ENCODE results near the gene LPGAT1.

Gene LPGAT1

DNA sequence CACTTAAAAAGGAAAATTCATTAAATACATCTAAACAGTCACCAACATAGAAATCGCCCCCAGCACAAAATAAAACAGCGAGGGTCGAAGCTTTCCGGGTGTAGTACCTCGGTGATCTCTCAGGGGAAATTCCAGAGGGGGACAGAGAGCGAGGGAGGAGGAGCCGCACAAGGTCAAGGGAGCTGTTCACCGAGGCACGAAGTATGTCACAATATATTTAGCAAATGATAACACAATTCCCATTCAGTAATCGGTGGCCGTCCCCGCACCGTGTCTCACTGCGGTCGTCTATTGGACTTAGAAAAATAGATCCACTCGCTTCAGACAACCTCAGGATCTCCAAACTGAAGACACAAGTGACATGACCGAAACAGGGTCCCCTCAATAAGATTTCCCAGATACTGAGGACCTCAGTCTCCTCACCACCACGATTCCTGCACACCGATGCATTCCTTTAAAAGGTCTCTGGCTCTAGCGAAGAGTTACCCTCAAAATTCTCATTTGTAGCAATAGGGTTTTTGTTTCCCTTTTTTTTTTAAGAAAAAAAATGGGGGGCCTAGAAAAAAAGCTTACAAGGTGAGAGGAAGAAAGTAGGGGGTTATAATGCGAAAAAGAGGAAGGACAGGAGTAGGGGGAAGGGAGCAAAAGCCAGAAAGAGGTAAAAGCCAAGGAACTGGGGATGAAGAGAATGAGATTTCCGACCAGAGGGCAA, 1.1 kb downstream of the LPGAT1 start:
- no peak for DNase-seq (ENCODE audit: extremely low read depth in 1 of 2, low read depth in 1 of 2)

DNA sequence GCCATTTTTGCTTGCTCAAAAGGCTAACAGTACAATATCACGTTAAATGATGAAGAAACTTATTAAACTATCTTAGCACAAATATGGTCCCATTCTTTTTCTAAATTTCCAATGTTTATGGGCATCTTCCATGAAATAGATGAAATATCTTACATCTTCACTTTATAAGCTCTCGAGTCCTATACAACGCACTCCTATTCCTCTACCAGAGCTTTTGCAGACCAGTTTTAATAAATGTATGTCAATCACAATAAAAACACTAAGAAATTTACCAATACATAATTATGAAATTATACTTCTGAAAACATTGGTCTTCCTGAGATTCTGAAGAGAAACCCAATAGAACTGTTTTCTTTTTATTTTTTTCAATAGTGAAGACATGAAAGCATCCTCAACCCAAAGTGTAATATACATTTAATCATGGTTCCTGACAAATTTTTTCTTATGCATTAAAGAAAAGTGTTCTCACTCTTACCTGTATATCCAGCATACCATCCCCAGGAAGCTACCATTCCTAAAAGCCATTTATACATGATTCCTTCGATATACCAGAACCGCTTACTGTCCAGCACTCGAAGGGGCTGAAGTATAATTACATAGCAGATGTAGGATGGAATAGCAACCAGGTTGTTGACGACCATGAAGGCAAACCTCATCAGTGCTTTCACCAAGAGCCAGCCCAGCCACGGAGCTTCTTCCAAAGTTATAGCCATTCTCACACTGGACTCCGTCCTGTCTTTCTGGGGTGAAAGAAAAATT, 1.8 kb downstream of the LPGAT1 start:
- no peak for DNase-seq (ENCODE audit: extremely low read depth in 1 of 2, low read depth in 1 of 2)

DNA sequence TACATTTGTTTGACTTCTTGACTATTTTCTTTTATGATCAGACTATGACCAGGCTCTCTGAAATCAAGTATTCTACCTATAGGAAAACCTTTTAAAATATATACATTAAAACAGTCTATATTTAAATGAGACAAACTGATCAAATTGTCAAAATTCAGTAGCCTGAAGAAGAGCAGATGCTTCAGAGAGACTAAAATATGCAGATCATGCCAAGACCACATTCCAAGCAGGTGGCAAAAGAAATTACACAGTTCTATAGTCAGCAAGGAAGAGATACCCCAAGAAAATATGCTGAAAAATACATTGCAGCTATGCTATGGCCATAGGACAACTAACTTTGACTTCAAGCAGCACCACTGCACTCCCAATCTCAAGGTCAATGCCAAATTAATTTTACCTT, 3.5 kb downstream of the LPGAT1 start:
- no peak for DNase-seq (ENCODE audit: extremely low read depth in 1 of 2, low read depth in 1 of 2)

DNA sequence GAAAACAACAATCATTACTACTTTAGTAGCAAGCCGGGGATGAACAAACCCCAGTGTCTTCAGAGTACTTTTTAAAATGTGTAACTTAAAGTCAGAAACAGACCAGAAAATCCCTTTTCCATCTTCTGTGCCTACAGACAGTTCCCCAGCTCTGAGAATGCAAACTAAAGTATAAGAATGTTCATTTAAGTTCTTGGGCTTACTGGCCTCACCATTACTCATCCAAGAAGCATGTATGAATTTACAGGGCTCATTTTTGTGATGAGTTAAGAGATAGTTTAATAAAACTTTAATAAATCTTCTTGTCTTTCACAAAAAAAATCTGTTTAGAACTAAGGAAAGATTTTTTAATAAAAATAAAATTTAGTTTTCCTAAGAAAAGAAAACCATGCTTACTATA, 4.6 kb downstream of the LPGAT1 start:
- no peak for DNase-seq (ENCODE audit: extremely low read depth in 1 of 2, low read depth in 1 of 2)

DNA sequence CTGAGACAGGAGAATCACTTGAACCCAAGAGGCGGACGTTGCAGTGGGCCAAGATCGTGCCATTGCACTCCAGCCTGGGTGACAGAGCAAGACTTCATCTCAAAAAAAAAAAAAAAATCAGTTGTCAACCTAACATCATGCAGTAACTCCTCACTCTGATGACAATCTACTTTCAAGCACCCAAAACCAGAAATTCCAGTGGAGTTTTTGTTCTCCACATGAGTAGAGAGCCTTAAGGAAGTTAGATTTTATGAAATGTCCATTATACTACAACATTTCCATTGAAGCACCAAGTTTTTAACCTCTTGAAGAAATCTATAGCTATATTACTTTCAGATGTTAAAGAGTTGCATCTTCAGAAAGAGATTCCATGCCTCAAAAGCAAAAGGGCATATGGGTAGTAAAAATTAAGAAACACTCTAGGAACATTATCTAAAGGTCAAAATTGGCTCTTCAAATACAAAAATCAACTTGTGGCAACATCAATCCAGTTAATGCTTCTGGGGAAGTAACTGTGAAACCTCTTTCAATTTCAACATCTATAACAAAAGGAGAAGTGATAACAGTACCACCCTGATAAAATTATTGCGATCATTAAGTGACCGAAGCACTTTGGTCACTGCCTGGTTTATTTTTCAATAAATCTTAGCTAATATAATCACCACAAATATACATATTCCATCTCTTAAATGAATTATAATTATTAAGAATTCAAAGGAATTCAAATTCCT, 7.7 kb downstream of the LPGAT1 start:
- no peak for DNase-seq (ENCODE audit: extremely low read depth in 1 of 2, low read depth in 1 of 2)

DNA sequence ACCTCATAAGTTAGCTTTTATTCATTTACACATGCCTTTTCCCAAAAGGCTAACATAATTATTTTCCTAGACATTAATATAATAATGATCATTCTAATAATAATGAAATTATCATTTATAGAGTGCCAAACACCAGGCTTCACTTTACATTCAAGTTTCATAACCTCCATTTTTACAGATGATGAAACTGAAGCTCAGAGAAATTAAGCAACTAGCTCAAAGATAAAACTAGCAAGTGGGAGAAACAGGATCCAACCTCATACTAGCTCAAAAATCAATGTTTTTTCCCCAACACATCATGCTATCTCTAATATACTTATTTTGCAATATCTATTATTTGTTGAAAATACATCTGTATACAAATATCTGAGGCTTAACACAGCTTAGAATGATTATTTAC, 14.0 kb downstream of the LPGAT1 start:
- no peak for DNase-seq (ENCODE audit: extremely low read depth in 1 of 2, low read depth in 1 of 2)

DNA sequence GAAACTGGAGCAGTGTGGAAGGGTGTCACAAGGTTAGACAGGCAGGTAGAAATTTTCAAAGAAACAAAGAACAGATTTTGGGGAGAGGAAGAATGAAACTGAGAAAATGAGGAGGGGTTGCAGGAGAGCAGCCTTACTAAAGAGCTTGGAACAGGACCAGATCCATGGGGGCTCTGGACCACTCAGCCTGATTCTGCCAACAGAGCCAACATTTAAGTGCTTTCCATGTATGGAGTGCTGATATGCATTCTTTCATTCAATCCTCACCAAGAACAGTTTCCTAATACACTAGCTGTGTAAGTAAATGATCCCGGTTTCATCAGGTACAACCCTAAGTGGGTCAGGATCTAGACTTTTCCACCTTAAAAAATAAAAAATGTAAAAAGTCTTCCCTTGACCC, 16.2 kb downstream of the LPGAT1 start:
- no peak for DNase-seq (ENCODE audit: extremely low read depth in 1 of 2, low read depth in 1 of 2)

DNA sequence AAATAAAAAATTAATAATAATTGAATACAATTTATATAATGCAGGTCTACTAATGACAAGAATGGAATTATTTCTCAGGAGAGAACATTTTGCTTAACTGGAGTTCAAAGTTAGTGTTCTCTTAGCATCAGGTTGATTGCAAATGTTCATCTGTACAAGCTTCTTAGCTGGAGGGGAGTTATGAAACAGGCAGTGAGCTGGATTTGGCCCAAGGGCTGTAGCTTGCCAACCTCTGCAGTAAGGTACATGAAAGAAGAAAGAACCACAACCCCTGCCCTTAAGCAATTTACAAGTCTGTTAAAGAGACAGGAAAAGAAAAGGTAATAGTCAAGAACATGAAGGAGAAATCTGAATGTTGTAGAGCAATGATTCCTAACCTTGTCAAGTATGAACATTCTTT, 17.0 kb downstream of the LPGAT1 start:
- no peak for DNase-seq (ENCODE audit: extremely low read depth in 1 of 2, low read depth in 1 of 2)

DNA sequence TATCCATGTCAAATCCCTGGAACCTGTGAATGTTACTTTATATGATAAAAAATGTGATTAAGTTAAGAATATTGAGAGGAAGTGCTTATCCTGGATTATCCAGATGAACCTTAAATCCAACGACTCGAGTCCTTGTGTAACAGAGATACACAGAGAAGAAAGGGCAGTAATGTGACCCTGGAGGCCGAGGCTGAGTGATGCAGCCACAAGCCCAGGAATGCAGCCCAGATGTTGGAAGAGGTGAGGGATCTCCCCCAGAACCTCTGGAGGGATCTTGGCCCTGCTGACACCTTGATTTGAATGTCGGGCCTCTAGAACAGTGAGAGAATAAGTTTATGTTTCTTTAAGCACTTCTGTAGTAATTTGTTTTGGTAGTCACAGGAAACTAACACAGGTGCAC, 18.0 kb downstream of the LPGAT1 start:
- no peak for DNase-seq (ENCODE audit: extremely low read depth in 1 of 2, low read depth in 1 of 2)

DNA sequence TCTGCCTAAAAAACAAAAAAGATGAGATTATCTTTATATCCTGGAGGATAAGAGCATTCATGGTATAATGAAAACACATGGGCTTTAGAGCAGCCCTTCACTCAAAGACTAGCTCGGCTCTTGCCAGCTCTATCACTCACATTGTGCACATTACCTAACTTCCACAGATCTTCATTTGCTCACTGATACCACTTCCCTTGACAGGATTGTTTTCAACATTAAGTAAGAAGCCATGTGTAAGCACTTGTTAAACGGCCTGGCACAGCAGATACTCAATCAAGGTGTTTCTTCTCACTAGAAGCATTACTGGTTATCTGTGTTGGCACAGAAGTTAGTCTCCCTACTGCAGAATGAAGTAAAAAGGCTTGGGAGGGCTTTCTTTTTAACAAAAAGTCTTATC, 18.7 kb downstream of the LPGAT1 start:
- no peak for DNase-seq (ENCODE audit: extremely low read depth in 1 of 2, low read depth in 1 of 2)

DNA sequence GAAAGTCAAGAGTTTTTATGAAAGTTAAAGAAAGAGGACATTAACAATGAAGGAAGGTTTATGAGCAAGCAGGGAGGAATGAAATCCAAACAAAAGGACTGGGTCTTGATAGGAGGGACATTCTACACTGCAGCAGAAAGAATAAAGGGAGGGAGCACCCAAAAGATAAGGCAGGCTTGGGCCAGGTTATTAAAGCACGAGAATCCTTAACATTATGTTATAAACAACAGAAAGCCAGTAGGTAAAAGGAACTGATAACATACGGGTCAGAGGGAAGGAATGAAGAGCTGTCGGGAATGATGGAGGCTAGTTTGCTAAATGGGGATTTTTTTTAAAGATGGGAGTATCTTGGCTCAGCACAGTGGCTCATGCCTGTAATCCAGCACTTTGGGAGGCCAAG, 19.4 kb downstream of the LPGAT1 start:
- no peak for DNase-seq (ENCODE audit: extremely low read depth in 1 of 2, low read depth in 1 of 2)

DNA sequence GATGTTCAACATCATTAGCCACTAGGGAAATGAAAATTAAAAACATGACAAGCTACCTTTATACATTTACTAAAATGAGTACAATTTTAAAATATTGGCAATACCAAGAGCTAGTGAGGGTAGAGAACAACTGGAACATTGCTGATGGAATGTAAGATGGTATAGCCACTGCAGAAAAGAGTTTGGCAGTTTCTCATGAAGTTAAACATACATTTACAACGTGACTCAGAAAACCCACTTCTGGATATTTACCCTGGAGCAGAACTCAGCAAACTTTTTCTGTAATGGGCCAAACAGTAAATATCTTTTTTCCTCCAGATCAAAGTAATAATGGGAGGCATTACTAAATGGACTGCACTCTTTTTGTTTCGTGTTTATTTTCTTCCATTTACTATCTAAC, 22.1 kb downstream of the LPGAT1 start:
- DNase-seq (ENCODE audit: extremely low read depth in 1 of 2, low read depth in 1 of 2), result no peak

DNA sequence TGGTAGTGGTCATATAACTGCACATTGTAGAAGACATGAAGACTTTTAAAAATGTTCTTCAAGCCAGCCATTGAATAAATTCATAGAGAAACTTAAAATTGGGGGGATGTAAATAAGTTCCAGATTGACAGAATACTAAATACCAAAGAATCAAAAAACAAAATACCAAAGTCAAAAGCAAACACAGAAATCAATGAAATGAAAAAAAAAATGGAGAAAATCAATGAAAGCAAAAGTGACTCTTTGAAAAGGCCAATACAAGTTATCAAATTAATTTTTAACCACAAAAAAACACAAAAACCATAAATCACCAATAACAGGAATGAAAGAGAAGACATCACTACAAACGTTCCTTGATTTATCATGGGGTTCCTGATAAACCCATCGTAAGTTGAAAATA, 25.6 kb downstream of the LPGAT1 start:
- DNase-seq (ENCODE audit: extremely low read depth in 1 of 2, low read depth in 1 of 2), result no peak

DNA sequence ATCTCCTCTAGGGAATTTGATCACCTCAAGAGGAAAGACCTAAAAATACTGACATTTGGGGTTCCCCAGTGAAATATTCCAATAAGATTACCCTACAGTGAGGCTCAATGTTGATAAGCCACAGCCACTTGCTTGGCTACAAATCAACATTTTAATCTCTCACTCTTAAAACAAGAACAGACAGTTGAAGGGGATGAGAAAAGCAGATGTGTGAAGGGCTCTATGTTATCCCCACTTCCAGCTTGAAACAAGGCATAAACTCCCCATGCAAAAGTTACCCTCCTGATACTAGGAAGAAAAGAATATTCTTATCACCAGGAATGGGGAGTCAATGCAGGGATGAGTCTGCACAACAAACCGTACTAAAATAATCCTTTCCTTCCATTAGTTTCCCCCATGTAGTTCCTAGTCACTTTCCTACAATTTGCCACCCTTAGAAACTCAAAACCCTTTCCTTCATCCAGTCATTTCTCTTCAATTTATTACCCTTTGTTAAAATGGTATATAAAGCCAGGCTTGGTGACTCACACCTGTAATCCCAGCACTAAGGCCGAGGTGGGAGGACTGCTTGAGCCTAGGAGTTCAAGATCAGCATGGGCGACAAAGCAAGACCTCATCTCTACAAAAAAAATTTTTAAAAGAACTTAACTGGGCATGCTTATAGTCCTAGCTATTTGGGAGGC, 29.5 kb downstream of the LPGAT1 start:
- no peak for DNase-seq (ENCODE audit: extremely low read depth in 1 of 2, low read depth in 1 of 2)

DNA sequence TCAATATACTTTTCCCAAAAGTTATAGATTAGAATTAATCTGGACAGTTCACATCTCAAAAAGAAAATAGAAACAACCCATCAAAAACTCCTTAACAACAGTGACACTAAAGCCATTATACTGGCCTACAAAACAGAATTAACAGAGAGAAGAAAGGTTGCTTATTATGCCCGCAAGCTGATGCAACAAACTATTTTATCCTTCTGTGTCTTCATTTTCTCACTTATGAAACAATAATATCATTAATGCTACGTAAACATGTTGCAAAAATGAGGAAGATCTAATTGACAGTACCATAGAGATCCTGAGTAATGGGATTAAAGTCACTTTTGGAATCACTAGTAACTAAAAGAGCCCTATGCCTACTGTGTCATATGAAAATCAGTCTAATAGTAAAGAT, 32.6 kb downstream of the LPGAT1 start:
- no peak for DNase-seq (ENCODE audit: extremely low read depth in 1 of 2, low read depth in 1 of 2)

DNA sequence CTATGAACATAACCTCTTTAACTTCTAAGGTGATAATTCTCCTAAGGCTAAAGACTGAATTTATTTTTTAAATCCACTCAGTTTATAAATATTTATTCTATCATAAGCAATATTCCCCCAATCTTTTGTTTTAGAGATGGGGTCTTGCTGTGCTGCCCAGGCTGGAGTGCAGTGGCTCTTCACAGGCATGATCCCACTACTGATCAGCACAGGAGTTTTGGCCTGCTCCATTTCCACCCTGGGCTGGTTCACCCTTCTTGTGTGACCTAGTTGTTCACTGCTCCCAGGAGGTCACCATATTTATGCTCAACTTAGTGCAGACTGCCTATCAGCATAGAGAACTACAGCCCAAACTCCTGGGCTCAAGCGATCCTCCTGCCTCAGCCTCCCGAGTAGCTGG, 38.6 kb downstream of the LPGAT1 start:
- DNase-seq (ENCODE audit: extremely low read depth in 1 of 2, low read depth in 1 of 2), result no peak

DNA sequence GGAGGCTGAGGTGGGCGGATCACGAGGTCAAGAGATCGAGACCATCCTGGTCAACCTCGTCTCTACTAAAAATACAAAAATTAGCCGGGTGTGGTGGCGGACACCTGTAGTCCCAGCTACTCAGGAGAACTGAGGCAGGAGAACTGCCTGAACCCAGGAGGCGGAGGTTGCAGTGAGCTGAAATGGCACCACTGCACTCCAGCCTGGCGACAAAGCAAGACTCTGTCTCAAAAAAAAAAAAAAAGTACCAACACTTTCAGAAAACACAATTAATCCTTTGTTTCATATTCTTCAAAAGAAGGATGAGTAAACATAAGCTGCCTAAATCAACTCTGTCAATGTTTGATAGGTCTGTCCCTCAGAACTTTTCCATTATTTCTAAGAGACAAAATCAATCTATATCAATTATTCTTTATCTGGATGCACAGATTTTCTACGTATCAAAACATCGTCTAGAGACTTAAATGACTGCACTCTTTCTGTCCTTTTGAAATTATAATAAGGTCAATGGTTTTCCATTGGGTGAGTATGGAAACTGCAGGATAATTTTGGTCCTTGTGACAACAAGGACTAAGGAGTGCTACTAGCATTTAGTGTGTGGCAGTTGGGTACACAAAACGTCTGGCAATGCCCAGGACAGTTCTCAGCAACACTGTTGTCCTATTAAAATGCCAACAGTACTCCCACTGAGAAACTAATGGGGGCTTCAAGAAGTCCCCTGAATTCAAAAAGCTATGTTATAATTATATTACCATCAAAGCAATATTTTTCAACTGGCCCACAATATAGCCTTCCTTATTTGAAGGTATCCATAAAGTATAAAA, 40.7 kb downstream of the LPGAT1 start:
- no peak for DNase-seq (ENCODE audit: extremely low read depth in 1 of 2, low read depth in 1 of 2)

DNA sequence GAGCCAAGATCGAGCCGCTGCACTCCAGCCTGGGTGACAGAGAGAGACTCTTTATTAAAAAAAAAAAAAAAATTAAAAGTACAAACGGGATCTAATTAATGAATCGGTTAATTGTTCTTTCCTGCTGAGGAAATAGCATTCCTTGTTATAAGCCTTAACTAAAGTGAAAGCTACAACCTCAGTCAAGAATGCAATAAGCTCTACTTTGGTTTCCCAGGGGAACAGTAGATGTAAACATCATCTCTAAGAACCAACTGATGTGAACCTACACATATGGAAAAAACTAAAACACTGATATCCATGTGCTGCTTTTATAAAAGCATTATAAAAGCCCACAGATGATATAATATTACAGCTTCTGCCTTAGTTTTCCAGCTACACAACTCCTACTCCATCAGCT, 41.9 kb downstream of the LPGAT1 start:
- DNase-seq (ENCODE audit: extremely low read depth in 1 of 2, low read depth in 1 of 2), result no peak

DNA sequence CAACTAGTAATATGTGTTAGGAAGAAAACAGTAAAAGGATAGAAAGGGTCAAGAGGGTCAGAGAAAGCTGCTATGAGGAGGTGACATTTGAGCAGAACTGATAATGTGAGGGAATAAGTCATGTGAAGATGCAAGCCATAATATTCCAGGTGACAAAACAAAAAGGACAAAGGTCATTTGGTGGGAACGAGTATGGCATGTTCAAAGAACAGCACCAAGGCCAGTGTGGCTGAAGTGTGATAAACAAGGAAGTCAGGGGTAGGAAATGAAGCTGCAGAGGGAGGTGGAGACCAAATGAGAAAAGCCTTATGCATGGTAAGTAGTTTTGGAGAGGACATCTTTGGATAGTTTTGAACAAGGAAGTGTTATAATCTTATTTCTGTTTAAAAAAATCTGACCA, 46.7 kb downstream of the LPGAT1 start:
- DNase-seq (ENCODE audit: extremely low read depth in 1 of 2, low read depth in 1 of 2), result no peak

DNA sequence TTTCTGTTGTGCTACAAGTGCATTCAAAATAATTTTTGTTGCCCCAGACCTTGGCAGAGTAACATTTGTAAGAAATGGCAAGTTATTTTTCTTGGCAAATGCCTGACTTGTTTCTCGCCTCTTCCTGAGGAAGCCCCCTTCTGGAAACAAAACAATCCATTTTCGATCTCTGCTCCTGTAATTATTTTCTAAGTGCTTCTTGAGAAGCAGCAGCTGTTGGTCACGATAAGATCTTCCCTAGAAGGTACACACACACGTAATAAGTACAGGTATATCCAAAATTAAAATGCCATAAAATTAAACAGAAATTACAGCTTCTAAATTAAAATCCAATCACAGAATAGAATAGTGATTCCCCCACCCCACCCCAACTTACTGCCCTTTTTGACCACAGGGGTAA, 47.3 kb downstream of the LPGAT1 start:
- DNase-seq (ENCODE audit: extremely low read depth in 1 of 2, low read depth in 1 of 2), result no peak

DNA sequence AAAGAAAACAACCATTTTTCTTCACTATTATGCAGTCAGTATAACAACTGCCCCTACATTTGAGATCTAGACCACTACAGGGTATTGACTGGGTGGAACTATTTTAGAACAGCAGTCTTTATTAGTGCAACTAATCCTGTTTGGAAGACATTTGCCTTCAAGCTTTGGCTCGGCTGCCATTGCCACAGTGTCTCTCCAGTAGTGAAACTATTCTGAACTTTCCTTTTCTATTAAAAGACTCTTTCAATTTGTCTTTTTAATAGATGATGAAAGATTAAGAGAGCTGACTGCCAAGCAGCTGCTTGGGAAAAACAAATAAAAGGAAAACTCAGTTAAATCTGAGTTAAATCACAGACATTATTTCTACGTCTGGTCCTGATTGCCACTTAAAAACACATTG, 49.3 kb downstream of the LPGAT1 start:
- DNase-seq (ENCODE audit: extremely low read depth in 1 of 2, low read depth in 1 of 2), result no peak
